Right lobe of liver (tissue), 4 donors: Measurements from ENCODE around the gene PHACTR2.

Experiments
- POLR2A ChIP-seq: fragments of 450-650 bp; IDR thresholded peaks from one replicate; pipeline ENCODE4 v1.6.1; 2017; ENCODE audit warnings: antibody characterized with exemption, mild to moderate bottlenecking
- TF ChIP-seq, protein P1 (sequence below), 4 donors: fragments of 200-600 bp in 3 of 4; fragments of 450-650 bp in 1 of 4; IDR thresholded peaks; one replicate each; pipeline versions ENCODE4 v1.5.1 to v1.8.0; 2016 to 2022; ENCODE audit warnings: antibody characterized with exemption in 4 of 4, mild to moderate bottlenecking in 2 of 4
- donor health status: DM: no; HTN: no; CAD: no.
- donor health status: DM: no; HTN: no; CAD: no.
- donor health status: DM: no; HTN: yes; CAD: no.

DNA sequence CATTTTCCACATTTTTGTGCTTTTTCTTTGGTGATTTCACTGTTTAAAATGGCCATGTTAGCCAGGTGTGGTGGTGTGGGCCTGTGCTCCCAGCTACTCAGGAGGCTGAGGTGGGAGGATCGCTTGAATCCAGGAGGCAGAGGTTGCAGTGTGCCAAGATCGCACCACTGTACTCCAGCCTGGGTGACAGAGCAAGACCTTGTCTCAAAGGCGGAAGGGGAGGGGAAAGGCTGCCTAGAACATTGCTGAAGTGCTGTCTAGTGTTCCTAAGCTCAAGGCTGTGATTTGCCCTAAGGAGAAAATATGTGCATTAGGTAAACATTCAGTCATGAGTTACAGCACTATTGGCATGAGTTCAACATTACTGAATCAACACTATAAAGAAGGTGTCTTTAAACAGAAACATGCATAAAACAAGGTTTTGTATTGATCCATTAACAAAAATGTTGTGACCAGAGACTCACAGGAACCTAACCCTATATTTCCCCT, 200.6 kb downstream of the PHACTR2 start:
- TF ChIP-seq, protein P1, sequence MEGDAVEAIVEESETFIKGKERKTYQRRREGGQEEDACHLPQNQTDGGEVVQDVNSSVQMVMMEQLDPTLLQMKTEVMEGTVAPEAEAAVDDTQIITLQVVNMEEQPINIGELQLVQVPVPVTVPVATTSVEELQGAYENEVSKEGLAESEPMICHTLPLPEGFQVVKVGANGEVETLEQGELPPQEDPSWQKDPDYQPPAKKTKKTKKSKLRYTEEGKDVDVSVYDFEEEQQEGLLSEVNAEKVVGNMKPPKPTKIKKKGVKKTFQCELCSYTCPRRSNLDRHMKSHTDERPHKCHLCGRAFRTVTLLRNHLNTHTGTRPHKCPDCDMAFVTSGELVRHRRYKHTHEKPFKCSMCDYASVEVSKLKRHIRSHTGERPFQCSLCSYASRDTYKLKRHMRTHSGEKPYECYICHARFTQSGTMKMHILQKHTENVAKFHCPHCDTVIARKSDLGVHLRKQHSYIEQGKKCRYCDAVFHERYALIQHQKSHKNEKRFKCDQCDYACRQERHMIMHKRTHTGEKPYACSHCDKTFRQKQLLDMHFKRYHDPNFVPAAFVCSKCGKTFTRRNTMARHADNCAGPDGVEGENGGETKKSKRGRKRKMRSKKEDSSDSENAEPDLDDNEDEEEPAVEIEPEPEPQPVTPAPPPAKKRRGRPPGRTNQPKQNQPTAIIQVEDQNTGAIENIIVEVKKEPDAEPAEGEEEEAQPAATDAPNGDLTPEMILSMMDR (IDR thresholded peaks at IDR 0.05): no peak
- no peak for TF ChIP-seq POLR2A
